ENCODE results near the gene CIT. TPM values are rescaled to one million over a fixed set of nuclear protein-coding genes. Genes with fewer than 3 reads are reported as not detected.

CIT gene
- total RNA-seq, 2 donors from 2014 or later, result 12.6 to 42.4 TPM

DNA sequence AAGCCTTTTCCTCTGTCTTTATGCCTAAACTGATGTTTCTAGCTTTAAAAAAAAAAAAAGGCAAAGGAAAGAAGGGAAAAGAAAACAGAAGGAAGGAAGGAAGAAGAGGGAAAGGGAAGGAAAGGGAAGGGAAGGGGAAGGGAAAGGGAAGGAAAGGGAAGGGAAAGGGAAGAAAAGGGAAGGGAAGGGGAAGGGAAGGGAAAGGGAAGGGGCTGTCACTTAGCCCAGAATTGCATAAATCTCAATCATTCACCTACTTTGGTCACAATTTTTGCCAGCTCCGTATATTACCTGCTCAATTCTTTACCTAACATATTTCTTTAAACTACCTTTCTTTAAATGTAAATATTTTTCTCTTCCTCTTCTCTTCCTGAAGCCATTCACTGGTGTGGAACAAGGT, 26.8 kb downstream of the CIT start:
- TF ChIP-seq, protein P1, sequence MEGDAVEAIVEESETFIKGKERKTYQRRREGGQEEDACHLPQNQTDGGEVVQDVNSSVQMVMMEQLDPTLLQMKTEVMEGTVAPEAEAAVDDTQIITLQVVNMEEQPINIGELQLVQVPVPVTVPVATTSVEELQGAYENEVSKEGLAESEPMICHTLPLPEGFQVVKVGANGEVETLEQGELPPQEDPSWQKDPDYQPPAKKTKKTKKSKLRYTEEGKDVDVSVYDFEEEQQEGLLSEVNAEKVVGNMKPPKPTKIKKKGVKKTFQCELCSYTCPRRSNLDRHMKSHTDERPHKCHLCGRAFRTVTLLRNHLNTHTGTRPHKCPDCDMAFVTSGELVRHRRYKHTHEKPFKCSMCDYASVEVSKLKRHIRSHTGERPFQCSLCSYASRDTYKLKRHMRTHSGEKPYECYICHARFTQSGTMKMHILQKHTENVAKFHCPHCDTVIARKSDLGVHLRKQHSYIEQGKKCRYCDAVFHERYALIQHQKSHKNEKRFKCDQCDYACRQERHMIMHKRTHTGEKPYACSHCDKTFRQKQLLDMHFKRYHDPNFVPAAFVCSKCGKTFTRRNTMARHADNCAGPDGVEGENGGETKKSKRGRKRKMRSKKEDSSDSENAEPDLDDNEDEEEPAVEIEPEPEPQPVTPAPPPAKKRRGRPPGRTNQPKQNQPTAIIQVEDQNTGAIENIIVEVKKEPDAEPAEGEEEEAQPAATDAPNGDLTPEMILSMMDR (IDR thresholded peaks at IDR 0.05), result no peak
- intact Hi-C loops (cut with DNase I), result no loop called here
- DNase-seq, result no peak
- Histone ChIP-seq H3K36me3 (no peaks in the 10 kb centered on the region), H3K27ac (no peak overlapping the region), H3K9me3 (no peaks in the 10 kb centered on the region), H3K4me1 (no peaks in the 10 kb centered on the region), H3K9ac (ENCODE audit: low read depth in 2 of 2, low read length in 2 of 2) (no peak overlapping the region), H3K4me3 (no peak overlapping the region), H3K27me3 (no peaks in the 10 kb centered on the region)

DNA sequence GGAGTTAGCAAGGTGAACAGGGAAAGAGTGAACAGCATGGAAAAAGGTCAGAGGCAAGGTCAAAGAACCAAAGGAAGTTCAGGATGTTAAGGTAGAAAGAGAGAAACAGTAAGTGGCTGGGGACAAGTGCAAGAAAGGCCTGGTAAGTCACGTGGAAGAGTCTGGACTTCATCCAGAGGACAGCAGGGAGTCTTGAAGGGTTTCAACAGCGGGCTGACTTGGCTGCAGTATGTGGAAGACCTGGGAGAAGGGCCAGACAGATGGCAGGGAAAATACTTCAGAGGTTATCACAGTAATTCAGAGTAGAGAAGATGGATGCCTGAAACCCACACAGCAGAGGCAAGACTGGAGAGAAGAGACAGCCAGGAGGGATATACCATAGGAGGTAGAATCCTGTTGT, 34.0 kb downstream of the CIT start:
- intact Hi-C loops (cut with DNase I), result no loop called here
- H3K4me1 ChIP-seq, result no peaks in the 10 kb centered on the region
- H3K27ac ChIP-seq, result no peak overlapping the region
- no peak overlapping the region for H3K9ac ChIP-seq (ENCODE audit: low read depth in 2 of 2, low read length in 2 of 2)
- DNase-seq, result no peak
- no peaks in the 10 kb centered on the region for H3K27me3 ChIP-seq
- TF ChIP-seq, protein P1 (IDR thresholded peaks at IDR 0.05), result no peak
- H3K36me3 ChIP-seq, result no peaks in the 10 kb centered on the region
- no peak overlapping the region for H3K4me3 ChIP-seq
- no peaks in the 10 kb centered on the region for H3K9me3 ChIP-seq

DNA sequence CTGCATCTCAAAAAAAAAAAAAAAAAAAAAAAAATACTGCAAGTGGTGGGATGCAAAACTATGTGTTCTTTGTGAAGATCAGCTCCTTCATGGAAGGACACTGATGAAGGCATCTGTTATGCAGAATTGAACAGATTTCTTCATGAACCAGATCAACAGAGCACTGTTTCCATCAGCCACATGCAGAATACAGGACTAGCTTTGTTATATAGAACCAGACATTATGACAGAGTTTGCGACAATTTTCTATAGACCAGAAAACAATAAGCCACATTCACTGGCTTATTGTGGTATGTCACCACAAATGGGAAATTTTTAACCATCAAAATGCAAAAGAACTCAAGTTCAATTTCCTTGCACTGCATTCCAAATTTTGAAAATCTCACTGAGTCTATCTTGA, 34.7 kb downstream of the CIT start:
- intact Hi-C loops (cut with DNase I), result no loop called here
- H3K36me3 ChIP-seq, result no peaks in the 10 kb centered on the region
- H3K4me1 ChIP-seq, result no peaks in the 10 kb centered on the region
- no peak overlapping the region for H3K9ac ChIP-seq (ENCODE audit: low read depth in 2 of 2, low read length in 2 of 2)
- TF ChIP-seq, protein P1 (IDR thresholded peaks at IDR 0.05), result no peak
- no peaks in the 10 kb centered on the region for H3K9me3 ChIP-seq
- no peak overlapping the region for H3K27ac ChIP-seq
- H3K27me3 ChIP-seq, result no peaks in the 10 kb centered on the region
- no peak for DNase-seq
- H3K4me3 ChIP-seq, result no peak overlapping the region

DNA sequence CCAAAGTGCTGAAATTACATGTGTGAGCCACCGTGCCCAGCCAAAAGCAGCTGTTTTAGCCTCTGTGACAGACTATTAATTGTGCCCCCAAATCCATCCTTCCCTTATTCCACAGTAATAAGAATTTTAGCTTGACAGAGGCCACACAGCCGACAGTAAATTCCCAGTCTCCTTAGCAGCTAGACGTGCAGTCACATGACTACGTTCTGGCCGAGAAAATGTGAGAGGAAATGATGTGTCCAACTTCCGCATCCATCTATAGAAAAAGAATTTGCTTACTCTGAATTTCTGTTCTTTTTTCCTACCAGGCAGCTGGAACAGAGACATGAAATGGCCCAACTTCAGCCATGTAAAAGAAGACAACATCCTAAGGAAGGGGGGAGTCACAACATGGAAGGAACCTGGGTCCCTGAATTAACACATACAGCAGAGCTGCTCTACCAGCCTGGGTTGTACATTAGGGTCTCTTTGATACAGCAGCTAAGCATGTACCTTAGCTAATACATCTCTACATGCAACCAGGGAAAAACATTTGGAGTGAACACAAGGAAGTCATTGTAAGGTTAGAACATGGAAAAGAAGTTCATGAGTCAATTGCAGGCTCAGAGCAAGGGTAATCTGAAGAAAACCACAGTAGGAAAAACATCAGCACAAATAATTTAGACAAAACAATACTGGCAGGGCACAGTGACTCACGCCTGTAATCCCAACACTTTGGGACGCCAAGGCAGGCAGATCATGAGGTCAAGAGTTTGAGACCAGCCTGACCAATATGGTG, 35.5 kb downstream of the CIT start:
- Histone ChIP-seq H3K4me1 (no peaks in the 10 kb centered on the region), H3K27ac (no peak overlapping the region), H3K4me3 (no peak overlapping the region), H3K27me3 (no peaks in the 10 kb centered on the region), H3K36me3 (no peaks in the 10 kb centered on the region), H3K9me3 (no peaks in the 10 kb centered on the region), H3K9ac (ENCODE audit: low read depth in 2 of 2, low read length in 2 of 2) (no peak overlapping the region)
- no peak for DNase-seq
- TF ChIP-seq, protein P1 (IDR thresholded peaks at IDR 0.05), result no peak
- intact Hi-C loops (cut with DNase I), result no loop called here

DNA sequence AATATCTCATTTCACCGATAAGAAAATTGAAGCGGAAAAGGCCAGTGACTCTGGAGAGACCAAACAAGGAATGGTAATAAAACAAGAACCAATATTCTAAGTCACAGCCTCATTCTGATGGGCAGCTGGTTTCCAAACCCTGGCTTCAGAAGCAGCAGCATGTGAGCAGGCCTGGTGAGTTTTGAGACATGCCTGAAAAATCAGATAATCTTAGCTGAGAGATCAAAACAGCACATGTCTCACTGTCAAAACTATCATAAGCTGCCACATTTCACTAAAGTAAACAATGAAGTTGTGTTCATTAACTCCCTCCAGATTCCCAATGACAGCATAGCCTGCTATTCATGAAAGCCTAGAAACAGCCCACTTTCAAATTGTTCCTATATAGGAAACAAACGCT, 36.5 kb downstream of the CIT start:
- H3K36me3 ChIP-seq, result no peaks in the 10 kb centered on the region
- H3K27ac ChIP-seq, result no peak overlapping the region
- H3K27me3 ChIP-seq, result no peaks in the 10 kb centered on the region
- DNase-seq, result no peak
- no peak overlapping the region for H3K4me3 ChIP-seq
- H3K9me3 ChIP-seq, result no peaks in the 10 kb centered on the region
- H3K9ac ChIP-seq (ENCODE audit: low read depth in 2 of 2, low read length in 2 of 2), result no peak overlapping the region
- TF ChIP-seq, protein P1 (IDR thresholded peaks at IDR 0.05), result no peak
- intact Hi-C loops (cut with DNase I), result no loop called here
- no peaks in the 10 kb centered on the region for H3K4me1 ChIP-seq
